Transverse colon (tissue), 3 donors: ENCODE measurements around the gene TOP1.

ENCODE experiments used
- POLR2A ChIP-seq: fragments of 450-650 bp; IDR thresholded peaks from one replicate; pipeline ENCODE4 v1.6.1; 2016; ENCODE audit warnings: antibody characterized with exemption, mild to moderate bottlenecking, moderate library complexity
- TF ChIP-seq, protein P1 (sequence below), 5 experiments: fragments of 200-600 bp in 3 of 5; fragments of 450-650 bp in 2 of 5; sonication (generic) in 3 of 5; IDR thresholded peaks; 1 replicate in 2 of 5; 2 replicates in 3 of 5; pipeline ENCODE4 v1.5.1; 2016 to 2017; ENCODE audit warnings: antibody characterized with exemption in 5 of 5, inconsistent platforms in 3 of 5, mild to moderate bottlenecking in 2 of 5, moderate library complexity in 1 of 5

DNA sequence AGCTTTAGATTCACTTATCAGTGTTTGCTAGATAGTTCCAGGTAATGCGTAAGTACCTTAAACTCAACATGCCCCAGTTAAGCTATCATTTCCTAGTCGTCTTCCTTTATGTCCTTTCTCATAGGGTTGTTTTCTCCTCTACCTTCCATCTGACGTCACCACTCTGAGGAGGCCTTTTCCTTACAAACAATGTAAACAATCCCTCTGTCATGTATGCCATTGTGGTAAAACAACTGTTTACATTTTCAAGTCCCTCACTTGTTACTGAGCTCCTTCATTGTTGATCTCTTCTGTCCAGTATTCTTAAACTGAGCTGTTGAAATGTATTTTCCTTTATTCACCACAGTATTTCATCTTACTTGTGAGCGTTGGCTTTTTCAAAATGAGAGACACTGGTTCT, 63.3 kb downstream of the TOP1 start:
- TF ChIP-seq, protein P1, sequence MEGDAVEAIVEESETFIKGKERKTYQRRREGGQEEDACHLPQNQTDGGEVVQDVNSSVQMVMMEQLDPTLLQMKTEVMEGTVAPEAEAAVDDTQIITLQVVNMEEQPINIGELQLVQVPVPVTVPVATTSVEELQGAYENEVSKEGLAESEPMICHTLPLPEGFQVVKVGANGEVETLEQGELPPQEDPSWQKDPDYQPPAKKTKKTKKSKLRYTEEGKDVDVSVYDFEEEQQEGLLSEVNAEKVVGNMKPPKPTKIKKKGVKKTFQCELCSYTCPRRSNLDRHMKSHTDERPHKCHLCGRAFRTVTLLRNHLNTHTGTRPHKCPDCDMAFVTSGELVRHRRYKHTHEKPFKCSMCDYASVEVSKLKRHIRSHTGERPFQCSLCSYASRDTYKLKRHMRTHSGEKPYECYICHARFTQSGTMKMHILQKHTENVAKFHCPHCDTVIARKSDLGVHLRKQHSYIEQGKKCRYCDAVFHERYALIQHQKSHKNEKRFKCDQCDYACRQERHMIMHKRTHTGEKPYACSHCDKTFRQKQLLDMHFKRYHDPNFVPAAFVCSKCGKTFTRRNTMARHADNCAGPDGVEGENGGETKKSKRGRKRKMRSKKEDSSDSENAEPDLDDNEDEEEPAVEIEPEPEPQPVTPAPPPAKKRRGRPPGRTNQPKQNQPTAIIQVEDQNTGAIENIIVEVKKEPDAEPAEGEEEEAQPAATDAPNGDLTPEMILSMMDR (IDR thresholded peaks at IDR 0.05), result no peak
- no peak for TF ChIP-seq POLR2A
